Activated T-cell treated with anti-CD3 and anti-CD28 coated beads, Interleukin-2, amount 50 U/mL, for 24 hours (primary cell): Measurements from ENCODE around the gene CENPP.

Source experiments
- DNase-seq: peaks from one replicate; pipeline ENCODE4 v3.0.0-alpha.2; 2020
- H3K27ac Mint-ChIP-seq: 2 replicates; pipeline ENCODE4 v1.8.0; 2020; ENCODE audit warnings: mild to moderate bottlenecking, mixed read lengths
- H3K27me3 Mint-ChIP-seq: 2 replicates; pipeline ENCODE4 v1.8.0; 2020; ENCODE audit warnings: mixed read lengths
- H3K36me3 Mint-ChIP-seq: 2 replicates; pipeline ENCODE4 v1.8.0; 2020; ENCODE audit warnings: low read depth, mixed read lengths
- H3K4me1 Mint-ChIP-seq: 2 replicates; pipeline ENCODE4 v1.8.0; 2020; ENCODE audit warnings: low read depth, mixed read lengths
- H3K4me3 Mint-ChIP-seq: 2 replicates; pipeline ENCODE4 v1.8.0; 2020; ENCODE audit warnings: mild to moderate bottlenecking, moderate library complexity, mixed read lengths
- H3K9me3 Mint-ChIP-seq: 2 replicates; pipeline ENCODE4 v1.8.0; 2020; ENCODE audit warnings: mixed read lengths

Gene CENPP

GRCh38 chr9:92480986-92481633, 155.4 kb downstream of the CENPP start:
- Mint-ChIP-seq H3K9me3 (no peaks in the 10 kb centered on the region), H3K4me1 (peaks cover 5% of the 10 kb centered on the region), H3K36me3 (no peaks in the 10 kb centered on the region), H3K4me3 (no peak overlapping the region), H3K27ac (no peak overlapping the region), H3K27me3 (no peaks in the 10 kb centered on the region)
- DNase-seq = no peak

GRCh38 chr9:92482329-92482728, 156.6 kb downstream of the CENPP start, which contains the start of gene ASPN:
Gene ASPN, minus strand, starts transcription at chr9:92482506.
- Mint-ChIP-seq H3K4me1 (peaks cover 5% of the 10 kb centered on the region), H3K4me3 (no peak within 1 kb of the TSS), H3K27me3 (no peaks in the 10 kb centered on the region), H3K27ac (no peak within 1 kb of the TSS), H3K36me3 (no peaks in the 10 kb centered on the region), H3K9me3 (no peaks in the 10 kb centered on the region)
- no peak for DNase-seq

DNA sequence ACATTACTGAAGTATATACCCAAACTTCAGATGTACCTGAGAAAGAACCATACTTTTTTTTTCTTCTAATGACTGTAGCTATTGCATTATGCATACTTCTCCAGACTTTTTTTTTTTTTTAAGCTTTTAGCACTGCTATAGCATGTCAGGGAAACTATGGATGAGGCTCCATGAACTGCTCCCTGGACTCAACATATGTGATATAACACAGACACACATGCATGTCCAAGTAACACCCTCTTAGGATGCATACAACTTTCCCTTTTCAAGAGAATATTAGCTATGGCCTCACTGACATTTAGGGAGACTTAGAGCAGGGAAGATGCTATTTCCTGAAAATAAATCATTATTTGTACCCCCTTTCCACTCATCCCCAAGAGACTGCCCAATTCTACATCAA, 157.1 kb downstream of the CENPP start:
- DNase-seq = no peak
- H3K4me3 Mint-ChIP-seq = no peak overlapping the region
- no peaks in the 10 kb centered on the region for H3K36me3 Mint-ChIP-seq
- H3K27me3 Mint-ChIP-seq = no peaks in the 10 kb centered on the region
- H3K9me3 Mint-ChIP-seq = no peaks in the 10 kb centered on the region
- peaks cover 5% of the 10 kb centered on the region for H3K4me1 Mint-ChIP-seq
- no peak overlapping the region for H3K27ac Mint-ChIP-seq

- no peak for DNase-seq
- Mint-ChIP-seq H3K4me1 (peaks cover 5% of the 10 kb centered on the region), H3K4me3 (no peak overlapping the region), H3K36me3 (no peaks in the 10 kb centered on the region), H3K27ac (no peak overlapping the region), H3K9me3 (no peaks in the 10 kb centered on the region), H3K27me3 (no peaks in the 10 kb centered on the region)
These were observed 158.1 kb downstream of the CENPP start for GRCh38 chr9:92483627-92484545.

DNA sequence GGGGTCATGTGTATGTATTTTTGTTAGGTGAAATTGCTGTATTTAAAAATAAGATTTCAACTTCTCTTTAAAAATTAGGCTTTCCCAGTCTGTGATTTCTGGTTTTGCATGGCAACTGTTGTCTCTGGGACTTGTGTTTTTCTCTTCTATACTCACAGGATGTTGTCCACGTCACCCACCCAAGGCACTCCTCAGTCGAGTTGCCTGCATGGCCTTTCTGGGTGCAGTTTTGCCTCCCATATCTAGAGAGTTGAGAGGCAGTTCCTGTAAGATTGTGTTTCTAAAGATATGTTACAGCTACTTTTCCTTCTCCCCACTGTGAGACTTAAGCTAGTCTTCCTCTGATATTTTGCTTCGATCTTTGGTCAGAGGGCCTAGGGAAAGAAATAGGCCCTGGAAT, 158.8 kb downstream of the CENPP start:
- peaks cover 5% of the 10 kb centered on the region for H3K4me1 Mint-ChIP-seq
- H3K27ac Mint-ChIP-seq = no peak overlapping the region
- H3K9me3 Mint-ChIP-seq = no peaks in the 10 kb centered on the region
- no peak for DNase-seq
- H3K27me3 Mint-ChIP-seq = no peaks in the 10 kb centered on the region
- no peaks in the 10 kb centered on the region for H3K36me3 Mint-ChIP-seq
- H3K4me3 Mint-ChIP-seq = no peak overlapping the region

DNA sequence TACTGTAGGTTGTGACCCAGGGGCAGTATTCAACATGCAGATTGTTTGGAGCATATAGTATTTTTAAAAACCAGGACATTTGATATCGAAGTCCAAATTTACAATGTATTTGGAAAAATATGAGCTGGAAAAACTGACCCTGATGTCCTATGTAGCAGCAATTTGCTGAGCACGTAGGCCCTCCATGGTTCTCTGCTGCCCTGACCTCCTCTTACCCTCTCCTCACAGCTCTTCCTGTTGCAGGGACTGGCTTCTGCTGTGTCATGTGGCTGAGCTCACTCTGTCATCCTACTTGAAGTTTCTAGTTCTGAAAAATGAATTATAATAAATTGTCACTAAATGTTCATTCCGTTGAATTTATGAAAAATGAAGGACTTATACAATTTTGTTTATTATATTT, 160.6 kb downstream of the CENPP start:
- no peaks in the 10 kb centered on the region for H3K27me3 Mint-ChIP-seq
- H3K4me1 Mint-ChIP-seq = no peaks in the 10 kb centered on the region
- DNase-seq = no peak
- H3K27ac Mint-ChIP-seq = no peak overlapping the region
- H3K9me3 Mint-ChIP-seq = no peaks in the 10 kb centered on the region
- no peak overlapping the region for H3K4me3 Mint-ChIP-seq
- H3K36me3 Mint-ChIP-seq = no peaks in the 10 kb centered on the region

DNA sequence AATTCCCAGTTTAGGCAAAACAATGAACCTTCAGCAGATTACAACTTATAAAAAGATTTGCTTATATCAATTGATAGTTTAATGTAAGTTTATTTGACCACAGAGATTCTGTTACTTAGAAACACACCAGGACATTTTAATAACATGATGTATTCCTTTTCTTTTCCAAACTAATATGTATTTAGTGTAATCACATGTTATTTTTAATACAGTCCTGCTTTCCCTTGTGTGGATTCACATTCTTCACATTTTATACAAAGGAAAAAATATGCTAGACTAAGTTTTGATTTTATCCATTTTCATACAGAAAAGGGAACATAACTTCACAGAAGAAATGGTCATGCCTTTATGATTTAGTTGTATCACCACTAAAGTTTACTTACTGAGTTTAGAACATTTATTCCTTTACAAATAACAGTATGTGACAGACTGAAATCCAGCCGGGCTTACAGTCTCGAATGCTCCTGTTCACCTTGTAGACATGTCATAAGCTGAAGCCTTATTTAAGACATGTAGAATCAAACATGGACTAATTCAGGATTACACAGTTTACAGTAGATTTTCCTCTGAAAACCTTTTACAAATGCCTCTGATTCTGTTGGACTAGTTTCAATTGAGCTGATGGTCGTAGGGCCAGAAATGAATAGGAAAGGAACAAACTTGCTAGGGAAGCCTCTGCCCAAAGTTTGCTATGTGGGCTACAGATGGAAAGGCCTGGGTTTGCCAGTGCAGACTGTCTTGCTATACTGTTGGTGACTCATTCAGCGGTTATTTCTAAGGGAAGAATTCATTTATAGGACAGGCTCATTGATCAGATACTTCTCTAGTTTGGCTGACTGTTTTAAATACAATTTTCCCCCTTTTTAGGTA, 163.2 kb downstream of the CENPP start:
- H3K9me3 Mint-ChIP-seq = no peaks in the 10 kb centered on the region
- no peak overlapping the region for H3K27ac Mint-ChIP-seq
- no peak overlapping the region for H3K4me3 Mint-ChIP-seq
- H3K4me1 Mint-ChIP-seq = no peaks in the 10 kb centered on the region
- no peak for DNase-seq
- H3K27me3 Mint-ChIP-seq = no peaks in the 10 kb centered on the region
- H3K36me3 Mint-ChIP-seq = no peaks in the 10 kb centered on the region

GRCh38 chr9:92492781-92493401, 167.1 kb downstream of the CENPP start:
- H3K36me3 Mint-ChIP-seq = no peaks in the 10 kb centered on the region
- no peak overlapping the region for H3K27ac Mint-ChIP-seq
- no peak for DNase-seq
- H3K27me3 Mint-ChIP-seq = no peaks in the 10 kb centered on the region
- H3K4me1 Mint-ChIP-seq = no peaks in the 10 kb centered on the region
- H3K9me3 Mint-ChIP-seq = no peaks in the 10 kb centered on the region
- H3K4me3 Mint-ChIP-seq = no peak overlapping the region

GRCh38 chr9:92493749-92494387, 168.1 kb downstream of the CENPP start:
- no peak for DNase-seq
- Mint-ChIP-seq H3K9me3 (no peaks in the 10 kb centered on the region), H3K4me3 (no peak overlapping the region), H3K4me1 (no peaks in the 10 kb centered on the region), H3K27ac (no peak overlapping the region), H3K36me3 (no peaks in the 10 kb centered on the region), H3K27me3 (no peaks in the 10 kb centered on the region)

- Mint-ChIP-seq H3K4me3 (no peak overlapping the region), H3K36me3 (no peaks in the 10 kb centered on the region), H3K4me1 (no peaks in the 10 kb centered on the region), H3K27me3 (no peaks in the 10 kb centered on the region), H3K27ac (no peak overlapping the region), H3K9me3 (no peaks in the 10 kb centered on the region)
- DNase-seq = no peak
These were observed 169.1 kb downstream of the CENPP start for GRCh38 chr9:92494856-92495255.

DNA sequence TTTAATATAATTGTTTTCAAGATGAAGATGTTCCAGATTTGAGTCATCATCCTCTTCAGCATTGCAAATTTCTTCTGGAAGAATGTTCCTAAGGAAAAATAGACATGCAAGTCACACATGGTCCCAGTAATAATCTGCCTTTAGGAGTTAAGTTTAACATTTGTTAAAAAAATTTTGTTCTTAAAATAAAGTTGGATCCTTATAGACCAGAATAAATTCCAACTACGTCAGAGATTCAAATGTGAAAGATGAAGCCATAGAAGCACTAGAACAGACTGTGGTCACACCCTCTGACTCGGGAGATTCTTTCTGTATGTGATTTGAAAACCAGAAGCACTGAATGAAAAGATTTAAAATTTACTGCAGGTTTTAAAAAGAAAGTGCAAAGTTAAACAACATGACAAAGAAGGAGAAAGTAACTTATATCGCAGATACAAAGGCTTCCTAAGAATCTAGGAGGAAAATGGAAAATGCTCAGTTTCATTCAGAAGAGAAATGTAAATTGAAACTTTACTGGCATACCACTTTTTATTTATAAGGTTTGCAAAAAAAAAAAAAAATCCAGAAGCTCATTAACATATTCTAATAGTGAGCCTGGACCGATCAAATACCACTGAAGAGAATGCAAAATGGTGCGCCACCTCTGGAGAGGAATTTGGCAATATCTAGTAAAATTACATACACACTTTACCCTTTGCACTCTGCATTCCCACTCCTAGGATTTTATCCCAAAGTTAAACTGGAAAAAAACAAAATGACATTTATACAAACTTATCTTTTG, 170.8 kb downstream of the CENPP start:
- DNase-seq = no peak
- Mint-ChIP-seq H3K4me1 (no peaks in the 10 kb centered on the region), H3K36me3 (no peaks in the 10 kb centered on the region), H3K27me3 (no peaks in the 10 kb centered on the region), H3K27ac (no peak overlapping the region), H3K9me3 (no peaks in the 10 kb centered on the region), H3K4me3 (no peak overlapping the region)

DNA sequence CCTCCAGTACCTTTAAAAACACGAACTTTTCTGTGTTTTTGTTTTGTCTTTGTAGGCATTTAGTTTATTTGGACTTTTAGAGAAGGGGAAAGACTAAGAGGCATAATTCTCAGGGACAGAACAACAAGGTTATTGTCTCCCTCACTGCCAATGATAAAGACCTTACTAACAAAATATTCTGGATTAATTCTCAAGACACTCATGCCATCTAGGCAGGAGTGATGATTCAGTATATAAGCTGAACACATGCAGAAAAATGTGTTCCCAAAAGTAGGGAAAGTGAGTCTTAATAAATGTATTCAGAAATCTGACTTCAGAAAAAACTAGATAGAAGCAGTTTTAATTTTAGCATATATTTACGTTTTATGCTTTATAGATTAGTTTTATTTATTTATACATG, 173.9 kb downstream of the CENPP start:
- no peaks in the 10 kb centered on the region for H3K4me1 Mint-ChIP-seq
- no peak overlapping the region for H3K27ac Mint-ChIP-seq
- H3K9me3 Mint-ChIP-seq = no peaks in the 10 kb centered on the region
- H3K36me3 Mint-ChIP-seq = no peaks in the 10 kb centered on the region
- DNase-seq = no peak
- H3K27me3 Mint-ChIP-seq = no peaks in the 10 kb centered on the region
- no peak overlapping the region for H3K4me3 Mint-ChIP-seq

- no peak for DNase-seq
- H3K4me1 Mint-ChIP-seq = no peaks in the 10 kb centered on the region
- H3K27me3 Mint-ChIP-seq = no peaks in the 10 kb centered on the region
- no peaks in the 10 kb centered on the region for H3K36me3 Mint-ChIP-seq
- no peak overlapping the region for H3K27ac Mint-ChIP-seq
- no peak overlapping the region for H3K4me3 Mint-ChIP-seq
- no peaks in the 10 kb centered on the region for H3K9me3 Mint-ChIP-seq
These were observed 175.0 kb downstream of the CENPP start for GRCh38 chr9:92500725-92501124.
